Measurements from ENCODE around the gene CD47.

Gene CD47

DNA sequence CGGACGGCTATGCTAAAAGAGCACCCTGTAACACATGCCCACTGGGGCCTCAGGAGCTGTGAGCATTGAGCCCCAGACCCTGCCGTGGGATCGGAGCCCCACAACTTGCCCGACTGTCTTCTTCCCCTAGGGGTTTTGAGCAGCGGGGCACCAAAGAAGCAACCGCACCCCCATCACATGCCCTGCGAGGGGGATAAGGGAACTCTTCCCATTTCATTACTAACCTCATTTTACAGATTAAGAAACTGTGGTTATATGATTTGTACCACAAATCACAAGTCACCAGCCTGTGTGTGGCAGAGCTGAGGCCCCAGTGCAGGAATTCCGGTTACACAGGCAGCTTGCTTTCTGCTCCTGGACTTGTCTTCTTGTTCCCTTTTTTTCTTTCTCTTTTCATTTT is 86.2 kb downstream of the CD47 start:
- no peaks in the 10 kb centered on the region for H3K36me3 ChIP-seq (ENCODE audit: control insufficient read depth, low read depth, low read length)
- H3K9ac ChIP-seq (ENCODE audit: low read length), result no peak overlapping the region
- H3K4me1 ChIP-seq (ENCODE audit: control insufficient read depth, low read depth, low read length), result no peaks in the 10 kb centered on the region
- H3K27me3 ChIP-seq (ENCODE audit: control insufficient read depth, insufficient read depth, low read length), result no peaks in the 10 kb centered on the region
- no peaks in the 10 kb centered on the region for H3K9me3 ChIP-seq (ENCODE audit: control insufficient read depth, low read depth, low read length)
- no peak overlapping the region for H3K27ac ChIP-seq (ENCODE audit: low read length)
- no peak overlapping the region for H3K4me3 ChIP-seq (ENCODE audit: low read length)

DNA sequence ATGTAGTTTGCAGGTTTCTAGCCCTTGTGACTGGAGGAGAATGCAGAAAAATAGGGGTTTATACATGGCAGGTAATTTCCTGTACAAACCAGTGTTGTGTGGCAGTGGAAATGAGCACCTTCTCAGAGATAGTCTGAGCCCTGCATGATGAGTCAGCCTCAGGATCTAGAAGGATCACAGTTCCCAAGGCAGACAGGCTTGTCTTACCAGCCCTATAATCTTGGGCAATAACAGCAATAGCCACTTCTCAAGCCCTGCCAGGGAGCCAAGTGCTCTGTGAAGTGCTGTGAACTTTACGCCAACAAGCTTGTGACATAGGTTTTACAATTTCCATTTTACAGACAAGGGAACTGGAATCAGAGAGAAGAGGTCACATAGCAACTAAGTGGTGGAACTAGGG is 89.4 kb downstream of the CD47 start:
- peaks cover 15% of the 10 kb centered on the region for H3K4me1 ChIP-seq (ENCODE audit: control insufficient read depth, low read depth, low read length)
- no peaks in the 10 kb centered on the region for H3K9me3 ChIP-seq (ENCODE audit: control insufficient read depth, low read depth, low read length)

DNA sequence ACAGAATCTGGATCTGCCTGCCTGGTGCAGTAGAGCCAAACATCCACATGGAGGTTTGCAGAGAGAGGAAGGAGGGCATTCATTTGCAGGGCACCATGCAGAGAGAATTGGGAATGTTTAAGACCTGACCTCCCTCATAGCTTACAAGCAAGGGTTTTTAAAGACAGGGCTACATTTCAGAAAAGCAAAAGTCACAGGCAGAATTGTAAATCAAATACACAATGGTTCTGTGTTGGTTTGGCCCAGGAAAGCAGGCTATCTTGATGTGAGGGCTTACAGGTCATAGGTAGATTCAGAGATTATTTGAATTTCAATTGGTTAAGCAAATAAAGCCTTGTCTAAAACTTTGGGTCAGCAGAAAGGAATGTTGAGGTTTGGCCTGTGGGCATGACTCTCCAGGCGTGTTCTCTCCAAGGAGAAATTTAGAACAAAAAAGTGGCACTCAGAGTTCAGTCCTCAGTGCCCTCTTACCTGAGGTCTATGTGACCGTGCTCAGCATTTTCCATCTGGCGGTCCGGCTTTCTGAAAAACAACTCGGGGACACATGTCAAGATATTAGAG is 91.5 kb downstream of the CD47 start:
- Histone ChIP-seq H3K9me3 (ENCODE audit: control insufficient read depth, low read depth, low read length) (no peaks in the 10 kb centered on the region), H3K9ac (ENCODE audit: low read length) (no peak overlapping the region), H3K27ac (ENCODE audit: low read length) (no peak overlapping the region), H3K4me3 (ENCODE audit: low read length) (no peak overlapping the region), H3K4me1 (ENCODE audit: control insufficient read depth, low read depth, low read length) (peaks cover 15% of the 10 kb centered on the region), H3K36me3 (ENCODE audit: control insufficient read depth, low read depth, low read length) (no peaks in the 10 kb centered on the region), H3K27me3 (ENCODE audit: control insufficient read depth, insufficient read depth, low read length) (no peaks in the 10 kb centered on the region)

More for the DNA sequence above, 89.4 kb downstream of the CD47 start:
- H3K4me3 ChIP-seq (ENCODE audit: low read length), result no peak overlapping the region
- no peaks in the 10 kb centered on the region for H3K36me3 ChIP-seq (ENCODE audit: control insufficient read depth, low read depth, low read length)
- H3K27ac ChIP-seq (ENCODE audit: low read length), result no peak overlapping the region
- H3K9ac ChIP-seq (ENCODE audit: low read length), result no peak overlapping the region
- no peaks in the 10 kb centered on the region for H3K27me3 ChIP-seq (ENCODE audit: control insufficient read depth, insufficient read depth, low read length)

DNA sequence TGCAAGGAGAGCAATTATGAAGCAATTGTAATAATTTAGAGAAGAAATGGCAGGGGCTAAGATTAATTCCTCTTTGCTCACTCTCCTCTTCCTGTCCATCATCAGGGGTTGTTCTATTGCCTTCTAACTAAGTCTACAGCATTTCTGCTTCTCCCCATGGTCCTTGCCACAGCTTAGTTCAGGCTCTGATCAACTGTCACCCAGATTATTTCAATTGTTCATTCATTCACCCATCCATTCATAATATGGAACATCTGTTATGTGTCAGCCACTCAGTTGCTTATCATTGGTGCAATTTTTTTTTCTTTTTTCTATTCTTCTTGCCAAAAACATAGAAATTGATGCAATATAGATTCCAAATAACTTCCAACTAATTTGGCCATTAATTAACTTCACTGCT is 93.2 kb downstream of the CD47 start:
- no peaks in the 10 kb centered on the region for H3K9me3 ChIP-seq (ENCODE audit: control insufficient read depth, low read depth, low read length)
- no peak overlapping the region for H3K27ac ChIP-seq (ENCODE audit: low read length)
- peaks cover 15% of the 10 kb centered on the region for H3K4me1 ChIP-seq (ENCODE audit: control insufficient read depth, low read depth, low read length)
- H3K27me3 ChIP-seq (ENCODE audit: control insufficient read depth, insufficient read depth, low read length), result no peaks in the 10 kb centered on the region
- no peak overlapping the region for H3K4me3 ChIP-seq (ENCODE audit: low read length)
- H3K9ac ChIP-seq (ENCODE audit: low read length), result no peak overlapping the region
- H3K36me3 ChIP-seq (ENCODE audit: control insufficient read depth, low read depth, low read length), result no peaks in the 10 kb centered on the region

DNA sequence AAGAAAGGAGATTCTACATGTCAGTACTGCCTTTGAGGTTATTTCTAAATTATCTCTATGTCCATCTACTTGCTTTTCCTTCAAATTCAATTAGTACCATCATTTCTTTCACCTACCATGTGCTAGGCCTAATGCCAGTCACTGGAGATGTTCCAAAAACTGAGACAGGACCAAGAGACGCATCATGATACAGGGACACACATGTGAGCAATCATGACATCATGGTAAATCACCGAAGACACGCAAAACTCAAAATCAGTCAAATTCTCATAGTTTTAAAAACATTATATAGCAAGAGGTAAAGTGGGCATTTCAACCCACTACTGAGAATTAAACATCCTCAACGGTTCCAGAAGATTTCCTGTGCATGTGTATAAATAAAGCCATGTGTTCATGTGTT is 95.0 kb downstream of the CD47 start:
- Histone ChIP-seq H3K27ac (ENCODE audit: low read length) (no peak overlapping the region), H3K9ac (ENCODE audit: low read length) (no peak overlapping the region), H3K9me3 (ENCODE audit: control insufficient read depth, low read depth, low read length) (no peaks in the 10 kb centered on the region), H3K4me3 (ENCODE audit: low read length) (no peak overlapping the region), H3K27me3 (ENCODE audit: control insufficient read depth, insufficient read depth, low read length) (no peaks in the 10 kb centered on the region), H3K36me3 (ENCODE audit: control insufficient read depth, low read depth, low read length) (no peaks in the 10 kb centered on the region), H3K4me1 (ENCODE audit: control insufficient read depth, low read depth, low read length) (peaks cover 15% of the 10 kb centered on the region)

DNA sequence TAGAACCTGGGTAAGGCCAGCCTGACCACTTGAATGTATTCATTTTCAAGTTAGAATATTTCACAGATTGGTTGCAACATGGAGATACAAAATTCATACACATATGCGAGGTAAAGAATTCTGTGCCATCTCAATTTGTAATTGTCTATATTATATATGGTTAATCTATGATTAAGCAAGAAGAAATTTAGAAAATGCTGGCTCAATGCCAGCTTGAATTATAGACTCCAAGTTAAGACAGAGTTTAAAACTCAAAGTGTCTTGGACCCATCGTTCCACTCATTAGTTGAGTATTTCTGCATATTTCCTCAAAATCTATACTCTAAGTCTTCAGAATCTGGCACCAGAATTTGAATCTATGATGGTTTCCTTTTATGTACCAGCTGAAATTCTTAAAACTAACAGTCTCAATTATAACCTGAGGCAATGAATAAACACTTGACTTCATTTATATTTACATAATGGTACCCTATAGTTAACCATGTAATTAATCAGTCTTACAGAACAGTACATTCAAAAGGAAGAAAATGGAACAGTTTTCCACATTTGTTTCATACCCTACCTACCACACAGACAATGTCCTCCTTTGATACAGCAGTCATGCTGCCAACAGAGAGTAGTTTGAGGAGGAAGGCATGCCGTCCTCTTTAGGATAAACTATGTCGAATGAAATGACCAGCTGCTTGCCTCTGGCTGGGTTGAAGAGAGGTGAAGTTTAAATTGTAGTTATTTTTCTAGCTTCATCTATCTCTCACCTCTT is 95.7 kb downstream of the CD47 start:
- Histone ChIP-seq H3K4me1 (ENCODE audit: control insufficient read depth, low read depth, low read length) (peaks cover 15% of the 10 kb centered on the region), H3K36me3 (ENCODE audit: control insufficient read depth, low read depth, low read length) (no peaks in the 10 kb centered on the region), H3K9me3 (ENCODE audit: control insufficient read depth, low read depth, low read length) (no peaks in the 10 kb centered on the region), H3K27me3 (ENCODE audit: control insufficient read depth, insufficient read depth, low read length) (no peaks in the 10 kb centered on the region), H3K27ac (ENCODE audit: low read length) (no peak overlapping the region), H3K9ac (ENCODE audit: low read length) (no peak overlapping the region), H3K4me3 (ENCODE audit: low read length) (no peak overlapping the region)

DNA sequence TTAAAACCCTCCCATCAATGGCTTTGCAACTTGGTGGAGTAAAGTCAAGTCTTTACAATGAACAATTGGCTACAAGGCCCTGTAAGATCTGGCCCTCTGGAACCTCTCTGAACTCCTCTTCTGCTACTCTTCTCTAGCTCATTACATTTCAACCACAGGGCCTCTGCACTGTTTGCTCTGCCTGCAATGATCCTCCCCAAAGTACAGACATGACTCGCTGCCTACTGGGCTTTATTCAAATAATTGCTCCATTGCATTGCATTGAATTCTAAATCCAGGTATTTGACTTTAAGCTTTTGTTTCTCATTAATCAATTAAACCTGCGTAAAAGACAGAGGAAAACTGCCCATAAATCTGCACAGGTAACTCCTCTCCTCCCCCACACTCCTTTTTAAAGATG is 96.7 kb downstream of the CD47 start:
- Histone ChIP-seq H3K4me1 (ENCODE audit: control insufficient read depth, low read depth, low read length) (peaks cover 11% of the 10 kb centered on the region), H3K9ac (ENCODE audit: low read length) (no peak overlapping the region), H3K36me3 (ENCODE audit: control insufficient read depth, low read depth, low read length) (no peaks in the 10 kb centered on the region), H3K9me3 (ENCODE audit: control insufficient read depth, low read depth, low read length) (no peaks in the 10 kb centered on the region), H3K4me3 (ENCODE audit: low read length) (no peak overlapping the region), H3K27me3 (ENCODE audit: control insufficient read depth, insufficient read depth, low read length) (no peaks in the 10 kb centered on the region), H3K27ac (ENCODE audit: low read length) (no peak overlapping the region)

DNA sequence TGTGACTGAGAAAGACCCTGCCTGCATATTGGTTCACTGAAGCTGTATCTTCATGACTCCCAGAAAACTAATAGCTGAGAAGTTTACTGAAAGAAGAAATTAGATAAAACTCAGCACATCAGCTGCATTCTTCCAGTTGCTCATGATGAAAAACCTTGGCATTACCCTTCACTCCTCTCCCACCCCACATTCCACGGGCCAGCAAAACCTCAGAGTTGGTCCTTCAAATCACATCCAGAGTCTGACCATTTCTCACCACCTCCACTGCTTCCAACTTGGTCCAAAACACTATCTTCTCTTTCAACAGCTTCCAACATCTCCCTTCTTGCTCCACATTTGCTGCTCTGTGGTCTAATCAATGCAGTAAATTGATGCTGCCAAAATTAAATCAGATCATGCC is 97.1 kb downstream of the CD47 start:
- Histone ChIP-seq H3K4me3 (ENCODE audit: low read length) (no peak overlapping the region), H3K9me3 (ENCODE audit: control insufficient read depth, low read depth, low read length) (no peaks in the 10 kb centered on the region), H3K27me3 (ENCODE audit: control insufficient read depth, insufficient read depth, low read length) (no peaks in the 10 kb centered on the region), H3K9ac (ENCODE audit: low read length) (no peak overlapping the region), H3K4me1 (ENCODE audit: control insufficient read depth, low read depth, low read length) (peaks cover 7% of the 10 kb centered on the region), H3K27ac (ENCODE audit: low read length) (no peak overlapping the region), H3K36me3 (ENCODE audit: control insufficient read depth, low read depth, low read length) (no peaks in the 10 kb centered on the region)
